Common myeloid progenitor, CD34-positive (primary cell): Measurements from ENCODE around the gene TOM1L1.

Experiments used
- CTCF ChIA-PET: fragments of 350-600 bp; sonication (Branson Sonifier 250); formaldehyde crosslinking; loops from one replicate; lab custom pipeline; 2021; ENCODE audit warnings: antibody characterized with exemption; lab: Charles Lee
- POLR2A ChIA-PET: fragments of 350-600 bp; sonication (Branson Sonifier 250); formaldehyde crosslinking; loops from one replicate; lab custom pipeline; 2021; ENCODE audit warnings: antibody characterized with exemption; lab: Charles Lee
- DNase-seq, 3 donors: peaks; one replicate each; pipeline versions ENCODE4 v3.0.0 to v3.0.0-alpha.2; 2013
- H3K27ac ChIP-seq, 2 experiments: 1 replicate in 1 of 2; 2 replicates in 1 of 2; pipeline ENCODE4 v1.7.0; 2013; ENCODE audit warnings: inconsistent platforms in 2 of 2, low read length in 2 of 2, mild to moderate bottlenecking in 2 of 2, low read depth in 1 of 2, moderate library complexity in 1 of 2; ENCODE audit not compliant: severe bottlenecking in 2 of 2, insufficient read depth in 1 of 2, poor library complexity in 1 of 2
- H3K27me3 ChIP-seq, 5 experiments: replicated peaks in 2 of 5; 1 replicate in 3 of 5; 2 replicates in 2 of 5; pipeline versions ENCODE4 v1.6.1 to v1.7.0; 2013; ENCODE audit warnings: low read length in 4 of 5, mild to moderate bottlenecking in 2 of 5, moderate library complexity in 2 of 5, inconsistent platforms in 1 of 5; ENCODE audit not compliant: insufficient read depth in 5 of 5, control insufficient read depth in 4 of 5
- H3K36me3 ChIP-seq, 4 experiments: 1 replicate in 2 of 4; 2 replicates in 2 of 4; pipeline versions ENCODE4 v1.6.1 to v1.7.0; 2013; ENCODE audit warnings: low read length in 3 of 4, control low read depth in 1 of 4, mild to moderate bottlenecking in 1 of 4; ENCODE audit not compliant: control insufficient read depth in 4 of 4, insufficient read depth in 4 of 4
- H3K4me1 ChIP-seq, 4 experiments: 1 replicate in 3 of 4; 2 replicates in 1 of 4; pipeline versions ENCODE4 v1.6.1 to v1.7.1; 2013; ENCODE audit warnings: low read length in 3 of 4, mild to moderate bottlenecking in 3 of 4, control low read depth in 1 of 4, inconsistent platforms in 1 of 4, moderate library complexity in 1 of 4; ENCODE audit not compliant: control insufficient read depth in 4 of 4, insufficient read depth in 4 of 4; ENCODE audit errors: control extremely low read depth in 1 of 4
- H3K4me3 ChIP-seq, 7 experiments: 1 replicate in 4 of 7; 2 replicates in 3 of 7; pipeline versions ENCODE4 v1.5.1 to v1.7.0; 2013; ENCODE audit warnings: mild to moderate bottlenecking in 7 of 7, low read length in 6 of 7, moderate library complexity in 6 of 7, inconsistent platforms in 2 of 7, low read depth in 2 of 7, control low read depth in 1 of 7; ENCODE audit not compliant: insufficient read depth in 4 of 7, control insufficient read depth in 1 of 7; ENCODE audit errors: extremely low read depth in 1 of 7
- H3K9me3 ChIP-seq, 5 experiments: 1 replicate in 4 of 5; 2 replicates in 1 of 5; pipeline versions ENCODE4 v1.6.1 to v1.7.1; 2013; ENCODE audit warnings: low read length in 4 of 5, mild to moderate bottlenecking in 2 of 5, inconsistent platforms in 1 of 5, low read depth in 1 of 5, moderate library complexity in 1 of 5; ENCODE audit not compliant: control insufficient read depth in 4 of 5, insufficient read depth in 2 of 5; ENCODE audit errors: control extremely low read depth in 1 of 5
- WGBS: methylation state at CpG from one replicate; pipeline ENCODE4 v1.1.5; 2013; ENCODE audit not compliant: insufficient coverage; 5-methylcytosine and 5-hydroxymethylcytosine counted together

Gene TOM1L1

GRCh38 chr17:54924405-54924804, 23.8 kb downstream of the TOM1L1 start:
- Histone ChIP-seq H3K36me3 (no peaks in the 10 kb centered on the region), H3K4me1 (no peaks in the 10 kb centered on the region), H3K27me3 (no peaks in the 10 kb centered on the region), H3K27ac (no peak overlapping the region), H3K9me3 (no peaks in the 10 kb centered on the region), H3K4me3 (no peak overlapping the region)
- ChIA-PET POLR2A (no interaction called here), CTCF (interaction anchor here (1.2 kb wide), 1 partner anchor 9 kb away, joined by 3 read pairs; no protein-coding TSS in a partner anchor)
- 100% methylated on average over 4 of the region's 5 CpGs for WGBS
- DNase-seq, result no peak

- Histone ChIP-seq H3K27me3 (no peaks in the 10 kb centered on the region), H3K36me3 (peaks cover 0 to 8% (median 0%) of the 10 kb centered on the region in 4 experiments), H3K27ac (no peak overlapping the region), H3K4me1 (no peaks in the 10 kb centered on the region), H3K4me3 (no peak overlapping the region), H3K9me3 (no peaks in the 10 kb centered on the region)
- DNase-seq, result no peak
- ChIA-PET POLR2A (no interaction called here), CTCF (no interaction called here)
- WGBS, result 95% methylated on average over 3 of the region's 3 CpGs
Observed at GRCh38 chr17:54927525-54927924, 26.9 kb downstream of the TOM1L1 start.

- no CpG with 5 or more reads among the region's 1 CpG for WGBS
- no peak for DNase-seq
- Histone ChIP-seq H3K9me3 (no peaks in the 10 kb centered on the region), H3K4me3 (no peak overlapping the region), H3K27ac (no peak overlapping the region), H3K4me1 (no peaks in the 10 kb centered on the region), H3K36me3 (peaks cover 0 to 24% (median 2%) of the 10 kb centered on the region in 4 experiments), H3K27me3 (no peaks in the 10 kb centered on the region)
- ChIA-PET CTCF (interaction anchor here (1.3 kb wide), 1 partner anchor 8 kb away, joined by 3 read pairs; no protein-coding TSS in a partner anchor), POLR2A (no interaction called here)
Observed at GRCh38 chr17:54932711-54933110, 32.1 kb downstream of the TOM1L1 start.

- DNase-seq, result peak in 2 of 3 donors; percentile 2 to 22
- Histone ChIP-seq H3K4me3 (no peak overlapping the region), H3K9me3 (no peaks in the 10 kb centered on the region), H3K27ac (no peak overlapping the region), H3K36me3 (peaks cover 0 to 24% (median 2%) of the 10 kb centered on the region in 4 experiments), H3K27me3 (no peaks in the 10 kb centered on the region), H3K4me1 (no peaks in the 10 kb centered on the region)
- ChIA-PET CTCF (interaction anchor here (1.3 kb wide), 1 partner anchor 10 kb away, joined by 3 read pairs; no protein-coding TSS in a partner anchor), POLR2A (no interaction called here)
- 75% methylated on average over 2 of the region's 3 CpGs for WGBS
Observed at GRCh38 chr17:54933921-54934320, 33.3 kb downstream of the TOM1L1 start.

GRCh38 chr17:54935471-54935870, 34.8 kb downstream of the TOM1L1 start:
- Histone ChIP-seq H3K4me1 (no peaks in the 10 kb centered on the region), H3K27ac (no peak overlapping the region), H3K4me3 (no peak overlapping the region), H3K27me3 (no peaks in the 10 kb centered on the region), H3K36me3 (peaks cover 0 to 27% (median 2%) of the 10 kb centered on the region in 4 experiments), H3K9me3 (no peaks in the 10 kb centered on the region)
- 100% methylated on average over 2 of the region's 5 CpGs for WGBS
- POLR2A ChIA-PET, result no interaction called here
- CTCF ChIA-PET, result no interaction called here
- no peak for DNase-seq

- Histone ChIP-seq H3K27me3 (no peaks in the 10 kb centered on the region), H3K4me3 (no peak overlapping the region), H3K9me3 (no peaks in the 10 kb centered on the region), H3K27ac (no peak overlapping the region), H3K36me3 (peaks cover 0 to 19% (median 2%) of the 10 kb centered on the region in 4 experiments), H3K4me1 (no peaks in the 10 kb centered on the region)
- CTCF ChIA-PET, result no interaction called here
- POLR2A ChIA-PET, result no interaction called here
- 100% methylated on average over 5 of the region's 5 CpGs for WGBS
- no peak for DNase-seq
Observed at GRCh38 chr17:54937018-54937417, 36.4 kb downstream of the TOM1L1 start.

GRCh38 chr17:54937426-54937825, 36.8 kb downstream of the TOM1L1 start:
- ChIA-PET CTCF (no interaction called here), POLR2A (no interaction called here)
- 100% methylated on average over 1 of the region's 1 CpG for WGBS
- Histone ChIP-seq H3K9me3 (no peaks in the 10 kb centered on the region), H3K27ac (no peak overlapping the region), H3K4me3 (no peak overlapping the region), H3K4me1 (no peaks in the 10 kb centered on the region), H3K27me3 (no peaks in the 10 kb centered on the region), H3K36me3 (peaks cover 0 to 19% (median 2%) of the 10 kb centered on the region in 4 experiments)
- no peak for DNase-seq
